Subcutaneous abdominal adipose tissue (tissue), 5 donors: Measurements from ENCODE around the gene ERMN.

ENCODE experiments used
- H3K27ac ChIP-seq: one replicate; pipeline ENCODE4 v1.7.0; 2013; ENCODE audit warnings: low read depth, mild to moderate bottlenecking, inconsistent platforms, low read length, moderate library complexity
- H3K27me3 ChIP-seq, 5 donors: one replicate each; pipeline ENCODE4 v1.7.0; 2013; ENCODE audit warnings: low read length in 5 of 5, inconsistent platforms in 1 of 5; ENCODE audit not compliant: control insufficient read depth in 5 of 5, insufficient read depth in 4 of 5
- H3K36me3 ChIP-seq, 5 donors: one replicate each; pipeline ENCODE4 v1.7.0; 2013; ENCODE audit warnings: low read length in 5 of 5; ENCODE audit not compliant: control insufficient read depth in 5 of 5, insufficient read depth in 5 of 5
- H3K4me1 ChIP-seq, 5 donors: one replicate each; pipeline ENCODE4 v1.7.0; 2013; ENCODE audit warnings: low read length in 5 of 5, mild to moderate bottlenecking in 3 of 5, moderate library complexity in 1 of 5; ENCODE audit not compliant: control insufficient read depth in 5 of 5, insufficient read depth in 5 of 5
- H3K4me3 ChIP-seq, 5 donors: one replicate each; pipeline ENCODE4 v1.7.0; 2013; ENCODE audit warnings: low read length in 5 of 5, low read depth in 1 of 5
- H3K9ac ChIP-seq, 5 donors: one replicate each; pipeline ENCODE4 v1.7.0; 2013; ENCODE audit warnings: low read length in 5 of 5, mild to moderate bottlenecking in 4 of 5, moderate library complexity in 3 of 5
- H3K9me3 ChIP-seq, 5 donors: one replicate each; pipeline ENCODE4 v1.7.0; 2013; ENCODE audit warnings: low read length in 5 of 5; ENCODE audit not compliant: control insufficient read depth in 5 of 5
- donor health status: healthy.
- donor health status: healthy.
- donor health status: healthy.
- donor health status: healthy.
- donor health status: healthy.

The ERMN gene

GRCh38 chr2:157318884-157319283 is 6.7 kb downstream of the ERMN start:
- no peaks in the 10 kb centered on the region for H3K36me3 ChIP-seq
- H3K27ac ChIP-seq = no peak overlapping the region
- H3K9ac ChIP-seq = no peak overlapping the region
- no peaks in the 10 kb centered on the region for H3K27me3 ChIP-seq
- no peaks in the 10 kb centered on the region for H3K9me3 ChIP-seq
- H3K4me1 ChIP-seq = no peaks in the 10 kb centered on the region
- no peak overlapping the region for H3K4me3 ChIP-seq

DNA sequence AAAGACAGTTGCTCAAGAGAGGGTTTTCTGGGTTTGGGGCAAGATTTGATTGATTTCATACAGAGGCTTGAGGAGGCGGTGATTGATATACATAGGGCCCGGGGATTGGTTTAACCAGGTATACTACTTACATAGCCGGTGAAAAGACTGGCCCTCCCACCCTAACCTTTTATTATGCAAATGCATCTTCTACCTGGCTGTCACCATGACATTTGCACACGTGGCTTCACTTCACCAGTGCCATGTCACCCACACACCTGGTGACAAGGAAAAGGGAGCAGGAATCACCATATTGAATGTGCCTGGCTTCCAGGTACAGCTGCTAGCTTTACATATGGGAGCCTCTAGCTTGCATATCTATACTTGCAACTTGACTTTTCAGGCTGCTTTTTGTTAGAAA is 9.7 kb downstream of the ERMN start:
- H3K4me1 ChIP-seq = no peaks in the 10 kb centered on the region
- no peak overlapping the region for H3K9ac ChIP-seq
- H3K27ac ChIP-seq = no peak overlapping the region
- no peak overlapping the region for H3K4me3 ChIP-seq
- no peaks in the 10 kb centered on the region for H3K36me3 ChIP-seq
- H3K27me3 ChIP-seq = no peaks in the 10 kb centered on the region
- no peaks in the 10 kb centered on the region for H3K9me3 ChIP-seq

- Histone ChIP-seq H3K4me1 (no peaks in the 10 kb centered on the region), H3K27ac (no peak overlapping the region), H3K36me3 (no peaks in the 10 kb centered on the region), H3K9ac (no peak overlapping the region), H3K9me3 (no peaks in the 10 kb centered on the region), H3K4me3 (no peak overlapping the region), H3K27me3 (no peaks in the 10 kb centered on the region)
These were observed 12.6 kb downstream of the ERMN start for GRCh38 chr2:157312866-157313486.

GRCh38 chr2:157311706-157312105 is 13.9 kb downstream of the ERMN start:
- H3K4me1 ChIP-seq = no peaks in the 10 kb centered on the region
- no peak overlapping the region for H3K4me3 ChIP-seq
- H3K9ac ChIP-seq = no peak overlapping the region
- no peaks in the 10 kb centered on the region for H3K9me3 ChIP-seq
- H3K36me3 ChIP-seq = no peaks in the 10 kb centered on the region
- H3K27ac ChIP-seq = no peak overlapping the region
- no peaks in the 10 kb centered on the region for H3K27me3 ChIP-seq

- no peak overlapping the region for H3K9ac ChIP-seq
- H3K4me1 ChIP-seq = no peaks in the 10 kb centered on the region
- no peak overlapping the region for H3K27ac ChIP-seq
- no peaks in the 10 kb centered on the region for H3K9me3 ChIP-seq
- H3K4me3 ChIP-seq = no peak overlapping the region
- no peaks in the 10 kb centered on the region for H3K27me3 ChIP-seq
- H3K36me3 ChIP-seq = no peaks in the 10 kb centered on the region
These were observed 15.7 kb downstream of the ERMN start for GRCh38 chr2:157309878-157310277.

- Histone ChIP-seq H3K4me1 (no peaks in the 10 kb centered on the region), H3K27ac (no peak overlapping the region), H3K27me3 (peaks cover 0 to 3% (median 0%) of the 10 kb centered on the region in 5 donors), H3K9ac (no peak overlapping the region), H3K4me3 (no peak overlapping the region), H3K36me3 (no peaks in the 10 kb centered on the region), H3K9me3 (no peaks in the 10 kb centered on the region)
These were observed 18.6 kb downstream of the ERMN start for GRCh38 chr2:157307021-157307420.

GRCh38 chr2:157305723-157306110 is 19.9 kb downstream of the ERMN start:
- Histone ChIP-seq H3K36me3 (no peaks in the 10 kb centered on the region), H3K27ac (no peak overlapping the region), H3K9me3 (no peaks in the 10 kb centered on the region), H3K27me3 (peaks cover 0 to 3% (median 0%) of the 10 kb centered on the region in 5 donors), H3K4me1 (no peaks in the 10 kb centered on the region), H3K4me3 (no peak overlapping the region), H3K9ac (no peak overlapping the region)

DNA sequence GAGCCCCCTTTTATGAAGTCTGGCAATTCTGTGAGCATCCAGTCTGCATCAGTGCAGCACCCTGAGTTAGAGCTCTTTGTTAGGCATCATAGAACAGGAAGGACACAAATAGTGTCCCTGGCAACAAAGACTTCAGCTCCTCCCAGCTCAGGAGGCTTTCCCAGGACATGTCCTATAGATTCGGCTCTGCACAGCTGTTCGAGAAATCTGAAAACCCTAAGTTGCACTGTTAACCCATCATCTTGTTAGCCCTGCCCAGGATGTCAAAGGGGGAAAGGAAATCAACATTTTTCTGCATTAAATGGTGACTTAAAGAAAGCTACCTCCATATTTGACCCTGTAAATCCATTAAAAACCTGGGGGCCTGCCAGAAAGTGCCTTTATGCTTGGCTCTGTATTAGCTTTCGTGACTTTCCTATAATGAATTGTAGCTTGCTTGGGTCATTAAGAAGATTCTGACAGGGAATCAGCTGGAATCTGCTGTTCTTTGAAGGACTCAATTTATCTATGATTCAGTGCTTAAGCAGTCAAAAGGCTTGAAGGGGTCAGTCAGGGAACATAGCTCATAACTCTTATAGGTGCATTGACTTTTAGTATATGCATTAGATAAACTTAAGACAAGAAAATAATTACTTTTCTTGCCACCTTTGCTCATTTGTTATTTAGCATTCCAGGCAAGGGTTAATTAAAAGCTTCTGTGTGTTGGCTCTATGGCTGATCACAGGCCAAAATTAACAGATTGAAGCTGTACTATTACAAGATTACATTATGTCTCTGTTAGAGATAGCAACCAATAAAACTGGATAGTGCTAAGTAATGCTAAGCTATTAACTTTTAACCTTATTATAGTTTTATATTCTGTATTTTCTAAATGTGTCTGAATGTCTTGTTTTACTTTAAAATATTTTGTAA is 20.6 kb downstream of the ERMN start:
- Histone ChIP-seq H3K27ac (no peak overlapping the region), H3K4me1 (no peaks in the 10 kb centered on the region), H3K27me3 (peaks cover 0 to 3% (median 0%) of the 10 kb centered on the region in 5 donors), H3K36me3 (no peaks in the 10 kb centered on the region), H3K9ac (no peak overlapping the region), H3K4me3 (no peak overlapping the region), H3K9me3 (no peaks in the 10 kb centered on the region)

- no peaks in the 10 kb centered on the region for H3K4me1 ChIP-seq
- no peaks in the 10 kb centered on the region for H3K9me3 ChIP-seq
- peaks cover 0 to 3% (median 0%) of the 10 kb centered on the region in 5 donors for H3K27me3 ChIP-seq
- H3K4me3 ChIP-seq = no peak overlapping the region
- no peaks in the 10 kb centered on the region for H3K36me3 ChIP-seq
- no peak overlapping the region for H3K9ac ChIP-seq
- H3K27ac ChIP-seq = no peak overlapping the region
These were observed 22.0 kb downstream of the ERMN start for GRCh38 chr2:157303612-157304011.

GRCh38 chr2:157302492-157303099 is 23.0 kb downstream of the ERMN start:
- Histone ChIP-seq H3K9me3 (no peaks in the 10 kb centered on the region), H3K27ac (no peak overlapping the region), H3K9ac (no peak overlapping the region), H3K4me1 (no peaks in the 10 kb centered on the region), H3K4me3 (no peak overlapping the region), H3K36me3 (no peaks in the 10 kb centered on the region), H3K27me3 (peaks cover 0 to 3% (median 0%) of the 10 kb centered on the region in 5 donors)
